K562 (cell line): ENCODE data around the gene JADE2. TPM values are rescaled to one million over a fixed set of nuclear protein-coding genes. Genes with fewer than 3 reads are reported as not detected.

Source experiments
- ARID2 ChIP-seq: fragments of 450-650 bp; IDR thresholded peaks from 2 replicates; pipeline ENCODE4 v1.6.1; 2017; ENCODE audit warnings: antibody characterized with exemption, mild to moderate bottlenecking
- CTBP1 ChIP-seq: fragments of 450-650 bp; IDR thresholded peaks from 2 replicates; pipeline ENCODE4 v1.6.1; 2016; ENCODE audit warnings: borderline replicate concordance
- EGR1 ChIP-seq: fragments of 450-650 bp; conservative IDR thresholded peaks from 2 replicates; pipeline ENCODE4 v1.6.1; 2017; ENCODE audit warnings: mild to moderate bottlenecking
- EHMT2 ChIP-seq: fragments of 450-650 bp; IDR thresholded peaks from 2 replicates; pipeline ENCODE4 v1.6.1; 2018; ENCODE audit warnings: antibody characterized with exemption
- ELF1 ChIP-seq: fragments of 200-800 bp; sonication (Bioruptor generic); IDR thresholded peaks from 2 replicates; pipeline ENCODE4 v1.6.1; 2016; ENCODE audit warnings: missing genetic modification characterization, missing compliant biosample characterization
- FOS ChIP-seq: IDR thresholded peaks from 3 replicates; pipeline ENCODE4 v1.6.1; 2011; ENCODE audit not compliant: insufficient read length; ENCODE audit errors: extremely low read depth
- FOSL1 ChIP-seq: fragments of 200-800 bp; sonication (Bioruptor generic); conservative IDR thresholded peaks from 2 replicates; pipeline ENCODE4 v1.6.1; 2016; ENCODE audit warnings: missing genetic modification characterization, missing compliant biosample characterization
- KDM1A ChIP-seq, 2 experiments: fragments of 450-650 bp; IDR thresholded peaks; 2 replicates each; pipeline ENCODE4 v1.6.1; 2016; ENCODE audit warnings: mild to moderate bottlenecking in 2 of 2
- SMARCA4 ChIP-seq: fragments of 450-650 bp; IDR thresholded peaks from 2 replicates; pipeline ENCODE4 v1.6.1; 2016
- SP1 ChIP-seq: sonication (generic); formaldehyde crosslinking; IDR thresholded peaks from 2 replicates; pipeline ENCODE4 v1.8.1; 2022; ENCODE audit warnings: mild to moderate bottlenecking, missing genetic modification reagents
- STAT5A ChIP-seq: IDR thresholded peaks from 2 replicates; pipeline ENCODE4 v1.6.1; 2012; ENCODE audit warnings: low read length, inconsistent platforms, borderline replicate concordance
- polyA plus RNA-seq, 8 experiments: library from polyadenylated mRNA; depleted of rRNA in 4 of 8; stranded (reverse) in 5 of 8; unstranded in 3 of 8; fragments of >200 nt; fragmentation: Nextera tagmentation in 2 of 8; fragmentation: Illumina TruSeq in 1 of 8; extraction: Ambion mirVana in 2 of 8; extraction: Trizol in 1 of 8; gene quantifications; 2 replicates each; pipeline versions ENCODE4 v1.2.1 to v1.2.3, GENCODE V29; 2011 to 2014; ENCODE audit warnings: inconsistent platforms in 1 of 8, missing spikeins in 1 of 8
- total RNA-seq, 7 experiments: library from RNA; depleted of rRNA in 6 of 7; stranded (reverse); fragments of >200 nt in 6 of 7; fragmentation: Illumina TruSeq in 2 of 7; extraction: Trizol in 2 of 7; gene quantifications; 2 replicates each; pipeline versions ENCODE4 v1.2.1 to v1.2.3, GENCODE V29; 2011 to 2021; ENCODE audit warnings: low replicate concordance in 1 of 7
- TF ChIP-seq, protein P1 (sequence below): fragments of 450-650 bp; IDR thresholded peaks from 2 replicates; pipeline ENCODE4 v1.6.1; 2018; ENCODE audit not compliant: partially characterized antibody
- TF ChIP-seq, protein P2 (sequence below), 3 experiments: IDR thresholded peaks in 2 of 3; conservative IDR thresholded peaks in 1 of 3; 2 replicates each; pipeline ENCODE4 v1.5.1; 2011 to 2012; ENCODE audit warnings: low read length in 3 of 3, mild to moderate bottlenecking in 3 of 3, control low read depth in 2 of 3, improper control_type of control experiment in 1 of 3, inconsistent platforms in 1 of 3, low read depth in 1 of 3, mixed read lengths in 1 of 3, moderate library complexity in 1 of 3; ENCODE audit not compliant: insufficient read depth in 2 of 3
- TF ChIP-seq, protein P3 (sequence below): sonication (generic); formaldehyde crosslinking; IDR thresholded peaks from 2 replicates; pipeline ENCODE4 v1.8.1; 2023; ENCODE audit warnings: mild to moderate bottlenecking, missing genetic modification reagents
- TF ChIP-seq, protein P4 (sequence below): sonication (generic); formaldehyde crosslinking; IDR thresholded peaks from 2 replicates; pipeline ENCODE4 v1.8.0; 2022; ENCODE audit warnings: mild to moderate bottlenecking, missing genetic modification reagents

JADE2 gene
- total and polyA plus RNA-seq, 9 of the 15 experiments (the other 6 are each of a cell fraction or from before 2014, with no cell fraction given) = 0.50 to 23.3 (median 9.1) TPM

DNA sequence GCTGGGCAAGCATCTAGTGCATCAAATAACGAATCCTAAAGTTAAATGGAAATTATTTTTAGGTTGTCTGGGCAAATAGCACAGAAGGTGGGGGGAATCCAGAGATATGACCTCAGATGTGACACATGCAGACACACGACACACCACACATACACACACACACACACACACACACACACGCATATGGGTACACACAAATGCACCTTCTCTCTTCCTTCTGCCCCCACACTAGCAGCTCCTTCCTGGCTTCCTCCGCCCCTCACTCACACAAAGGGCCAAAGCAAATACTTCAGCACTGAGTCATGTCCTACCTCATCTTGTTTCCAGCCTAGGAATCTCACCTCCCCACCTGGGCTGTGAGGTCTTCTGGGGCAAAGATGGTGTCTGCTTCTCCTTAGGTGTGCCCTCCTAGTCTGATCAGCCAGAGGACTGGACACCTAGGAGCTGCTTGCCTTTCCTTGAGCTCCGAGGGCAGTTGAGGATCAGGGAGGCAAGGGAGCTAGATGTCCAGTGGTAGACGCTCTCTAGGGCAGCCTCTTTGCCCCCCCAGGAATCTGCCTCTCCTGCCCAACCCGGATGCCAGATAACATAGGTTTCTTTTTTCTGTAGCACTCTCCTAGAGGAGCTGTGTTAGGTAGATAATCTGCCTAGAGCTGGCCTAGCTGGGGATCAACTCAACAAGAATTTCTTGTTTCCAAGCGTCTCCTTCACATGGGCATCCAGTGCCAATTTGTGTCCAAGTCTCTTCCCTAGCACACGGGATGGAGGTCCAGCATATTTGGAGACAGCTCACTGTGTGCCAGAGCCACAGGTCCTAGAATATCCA, 14.3 kb upstream of the JADE2 start (continued):
- TF ChIP-seq FOS (no peak), KDM1A (IDR thresholded peaks at IDR 0.05) (peak in 1 of 2 experiments; percentile 34; a peak in 1 of 4 replicates), SP1 (CRISPR knock-in tag) (no peak), FOSL1 (tag) (peak; percentile 29; the same call in 1 of the 2 replicates), ELF1 (tag) (no peak), SMARCA4 (peak; percentile 74), EHMT2 (0 out of 2 replicates have a peak, but pooled peaks have one; percentile 19), STAT5A (no peak), CTBP1 (0 out of 2 replicates have a peak, but pooled peaks have one; percentile 23), EGR1 (peak; percentile 83), ARID2 (0 out of 2 replicates have a peak, but pooled peaks have one; percentile 10)
- TF ChIP-seq, protein P1, sequence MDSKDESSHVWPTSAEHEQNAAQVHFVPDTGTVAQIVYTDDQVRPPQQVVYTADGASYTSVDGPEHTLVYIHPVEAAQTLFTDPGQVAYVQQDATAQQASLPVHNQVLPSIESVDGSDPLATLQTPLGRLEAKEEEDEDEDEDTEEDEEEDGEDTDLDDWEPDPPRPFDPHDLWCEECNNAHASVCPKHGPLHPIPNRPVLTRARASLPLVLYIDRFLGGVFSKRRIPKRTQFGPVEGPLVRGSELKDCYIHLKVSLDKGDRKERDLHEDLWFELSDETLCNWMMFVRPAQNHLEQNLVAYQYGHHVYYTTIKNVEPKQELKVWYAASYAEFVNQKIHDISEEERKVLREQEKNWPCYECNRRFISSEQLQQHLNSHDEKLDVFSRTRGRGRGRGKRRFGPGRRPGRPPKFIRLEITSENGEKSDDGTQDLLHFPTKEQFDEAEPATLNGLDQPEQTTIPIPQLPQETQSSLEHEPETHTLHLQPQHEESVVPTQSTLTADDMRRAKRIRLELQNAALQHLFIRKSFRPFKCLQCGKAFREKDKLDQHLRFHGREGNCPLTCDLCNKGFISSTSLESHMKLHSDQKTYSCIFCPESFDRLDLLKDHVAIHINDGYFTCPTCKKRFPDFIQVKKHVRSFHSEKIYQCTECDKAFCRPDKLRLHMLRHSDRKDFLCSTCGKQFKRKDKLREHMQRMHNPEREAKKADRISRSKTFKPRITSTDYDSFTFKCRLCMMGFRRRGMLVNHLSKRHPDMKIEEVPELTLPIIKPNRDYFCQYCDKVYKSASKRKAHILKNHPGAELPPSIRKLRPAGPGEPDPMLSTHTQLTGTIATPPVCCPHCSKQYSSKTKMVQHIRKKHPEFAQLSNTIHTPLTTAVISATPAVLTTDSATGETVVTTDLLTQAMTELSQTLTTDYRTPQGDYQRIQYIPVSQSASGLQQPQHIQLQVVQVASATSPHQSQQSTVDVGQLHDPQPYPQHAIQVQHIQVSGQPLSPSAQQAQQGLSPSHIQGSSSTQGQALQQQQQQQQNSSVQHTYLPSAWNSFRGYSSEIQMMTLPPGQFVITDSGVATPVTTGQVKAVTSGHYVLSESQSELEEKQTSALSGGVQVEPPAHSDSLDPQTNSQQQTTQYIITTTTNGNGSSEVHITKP = peak; percentile 34
- TF ChIP-seq, protein P2, sequence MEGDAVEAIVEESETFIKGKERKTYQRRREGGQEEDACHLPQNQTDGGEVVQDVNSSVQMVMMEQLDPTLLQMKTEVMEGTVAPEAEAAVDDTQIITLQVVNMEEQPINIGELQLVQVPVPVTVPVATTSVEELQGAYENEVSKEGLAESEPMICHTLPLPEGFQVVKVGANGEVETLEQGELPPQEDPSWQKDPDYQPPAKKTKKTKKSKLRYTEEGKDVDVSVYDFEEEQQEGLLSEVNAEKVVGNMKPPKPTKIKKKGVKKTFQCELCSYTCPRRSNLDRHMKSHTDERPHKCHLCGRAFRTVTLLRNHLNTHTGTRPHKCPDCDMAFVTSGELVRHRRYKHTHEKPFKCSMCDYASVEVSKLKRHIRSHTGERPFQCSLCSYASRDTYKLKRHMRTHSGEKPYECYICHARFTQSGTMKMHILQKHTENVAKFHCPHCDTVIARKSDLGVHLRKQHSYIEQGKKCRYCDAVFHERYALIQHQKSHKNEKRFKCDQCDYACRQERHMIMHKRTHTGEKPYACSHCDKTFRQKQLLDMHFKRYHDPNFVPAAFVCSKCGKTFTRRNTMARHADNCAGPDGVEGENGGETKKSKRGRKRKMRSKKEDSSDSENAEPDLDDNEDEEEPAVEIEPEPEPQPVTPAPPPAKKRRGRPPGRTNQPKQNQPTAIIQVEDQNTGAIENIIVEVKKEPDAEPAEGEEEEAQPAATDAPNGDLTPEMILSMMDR (IDR thresholded peaks at IDR 0.05 in 2 of 3, conservative IDR thresholded peaks at IDR 0.05 in 1 of 3; ENCODE audit: insufficient read depth in 2 of 3, low read depth in 1 of 3, low read length in 3 of 3) = no peak
- TF ChIP-seq, protein P3, sequence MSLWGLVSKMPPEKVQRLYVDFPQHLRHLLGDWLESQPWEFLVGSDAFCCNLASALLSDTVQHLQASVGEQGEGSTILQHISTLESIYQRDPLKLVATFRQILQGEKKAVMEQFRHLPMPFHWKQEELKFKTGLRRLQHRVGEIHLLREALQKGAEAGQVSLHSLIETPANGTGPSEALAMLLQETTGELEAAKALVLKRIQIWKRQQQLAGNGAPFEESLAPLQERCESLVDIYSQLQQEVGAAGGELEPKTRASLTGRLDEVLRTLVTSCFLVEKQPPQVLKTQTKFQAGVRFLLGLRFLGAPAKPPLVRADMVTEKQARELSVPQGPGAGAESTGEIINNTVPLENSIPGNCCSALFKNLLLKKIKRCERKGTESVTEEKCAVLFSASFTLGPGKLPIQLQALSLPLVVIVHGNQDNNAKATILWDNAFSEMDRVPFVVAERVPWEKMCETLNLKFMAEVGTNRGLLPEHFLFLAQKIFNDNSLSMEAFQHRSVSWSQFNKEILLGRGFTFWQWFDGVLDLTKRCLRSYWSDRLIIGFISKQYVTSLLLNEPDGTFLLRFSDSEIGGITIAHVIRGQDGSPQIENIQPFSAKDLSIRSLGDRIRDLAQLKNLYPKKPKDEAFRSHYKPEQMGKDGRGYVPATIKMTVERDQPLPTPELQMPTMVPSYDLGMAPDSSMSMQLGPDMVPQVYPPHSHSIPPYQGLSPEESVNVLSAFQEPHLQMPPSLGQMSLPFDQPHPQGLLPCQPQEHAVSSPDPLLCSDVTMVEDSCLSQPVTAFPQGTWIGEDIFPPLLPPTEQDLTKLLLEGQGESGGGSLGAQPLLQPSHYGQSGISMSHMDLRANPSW (CRISPR knock-in tag) = no peak
- TF ChIP-seq, protein P4, sequence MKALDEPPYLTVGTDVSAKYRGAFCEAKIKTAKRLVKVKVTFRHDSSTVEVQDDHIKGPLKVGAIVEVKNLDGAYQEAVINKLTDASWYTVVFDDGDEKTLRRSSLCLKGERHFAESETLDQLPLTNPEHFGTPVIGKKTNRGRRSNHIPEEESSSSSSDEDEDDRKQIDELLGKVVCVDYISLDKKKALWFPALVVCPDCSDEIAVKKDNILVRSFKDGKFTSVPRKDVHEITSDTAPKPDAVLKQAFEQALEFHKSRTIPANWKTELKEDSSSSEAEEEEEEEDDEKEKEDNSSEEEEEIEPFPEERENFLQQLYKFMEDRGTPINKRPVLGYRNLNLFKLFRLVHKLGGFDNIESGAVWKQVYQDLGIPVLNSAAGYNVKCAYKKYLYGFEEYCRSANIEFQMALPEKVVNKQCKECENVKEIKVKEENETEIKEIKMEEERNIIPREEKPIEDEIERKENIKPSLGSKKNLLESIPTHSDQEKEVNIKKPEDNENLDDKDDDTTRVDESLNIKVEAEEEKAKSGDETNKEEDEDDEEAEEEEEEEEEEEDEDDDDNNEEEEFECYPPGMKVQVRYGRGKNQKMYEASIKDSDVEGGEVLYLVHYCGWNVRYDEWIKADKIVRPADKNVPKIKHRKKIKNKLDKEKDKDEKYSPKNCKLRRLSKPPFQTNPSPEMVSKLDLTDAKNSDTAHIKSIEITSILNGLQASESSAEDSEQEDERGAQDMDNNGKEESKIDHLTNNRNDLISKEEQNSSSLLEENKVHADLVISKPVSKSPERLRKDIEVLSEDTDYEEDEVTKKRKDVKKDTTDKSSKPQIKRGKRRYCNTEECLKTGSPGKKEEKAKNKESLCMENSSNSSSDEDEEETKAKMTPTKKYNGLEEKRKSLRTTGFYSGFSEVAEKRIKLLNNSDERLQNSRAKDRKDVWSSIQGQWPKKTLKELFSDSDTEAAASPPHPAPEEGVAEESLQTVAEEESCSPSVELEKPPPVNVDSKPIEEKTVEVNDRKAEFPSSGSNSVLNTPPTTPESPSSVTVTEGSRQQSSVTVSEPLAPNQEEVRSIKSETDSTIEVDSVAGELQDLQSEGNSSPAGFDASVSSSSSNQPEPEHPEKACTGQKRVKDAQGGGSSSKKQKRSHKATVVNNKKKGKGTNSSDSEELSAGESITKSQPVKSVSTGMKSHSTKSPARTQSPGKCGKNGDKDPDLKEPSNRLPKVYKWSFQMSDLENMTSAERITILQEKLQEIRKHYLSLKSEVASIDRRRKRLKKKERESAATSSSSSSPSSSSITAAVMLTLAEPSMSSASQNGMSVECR (CRISPR knock-in tag) = no peak
